NCI-H2196 treated with DMSO at 0.1 percent for 48 hours (cell line): ENCODE measurements around the gene GABPB1.
A peak's percentile ranks its signal among the peaks of the same experiment; 100 is the strongest.
"Not testable (repeated sequence)": the region's sequence is repeated elsewhere in the genome, so short reads cannot be mapped to it uniquely, and the experiment has no call there.

Experiments used
- DNase-seq: peaks from one replicate; lab custom pipeline; 2025; ENCODE audit not compliant: unreplicated experiment; lab: John Stamatoyannopoulos, UW

Gene GABPB1

DNA sequence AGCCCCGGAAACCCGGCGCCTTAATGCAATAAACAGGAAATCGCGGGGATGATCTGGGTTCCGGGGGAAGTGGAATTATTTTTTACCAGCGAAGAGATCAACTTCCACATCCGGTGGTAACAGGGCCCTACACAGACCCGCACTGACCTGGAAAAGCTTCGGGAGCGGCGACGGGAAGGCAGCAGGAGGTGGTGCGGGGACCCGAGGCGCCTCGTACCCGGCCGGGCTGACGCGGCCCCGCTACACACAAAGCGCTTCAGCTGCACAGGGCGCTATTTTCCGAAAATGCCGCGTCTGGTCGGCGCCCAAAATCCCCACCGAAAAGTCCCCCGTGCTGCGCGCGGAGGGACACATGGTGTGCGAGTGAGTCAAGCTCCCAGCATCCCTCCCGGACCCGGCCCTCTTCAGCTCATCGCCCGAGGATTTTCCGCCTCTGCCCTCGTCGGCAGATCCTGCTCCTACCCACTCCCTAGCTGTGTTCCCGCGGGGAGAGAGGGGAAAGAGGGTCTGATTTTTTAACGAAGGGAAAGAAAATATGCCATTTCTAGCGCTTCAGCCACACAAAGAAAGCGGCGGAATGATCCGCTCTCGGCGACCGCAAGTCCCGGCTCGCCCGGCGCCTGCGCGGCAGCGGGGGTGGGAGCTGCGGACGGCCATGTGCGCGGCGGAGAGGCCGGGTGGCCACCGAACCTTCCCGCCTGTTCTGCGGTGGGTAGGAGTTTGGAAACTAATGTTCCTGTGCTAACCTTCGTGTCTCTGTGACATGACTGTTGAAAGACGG is at the start of gene GABPB1:
TSS of gene GABPB1 (minus strand) at position 361 of the 781 bp plus-strand sequence. CDS start 45,400 bp downstream, outside the sequence.
- peak; percentile 52 for DNase-seq

GRCh38 chr15:50391561-50391960 is 36.6 kb upstream of the GABPB1 start:
- DNase-seq, result not testable (repeated sequence)

GRCh38 chr15:50390554-50391264 is 35.7 kb upstream of the GABPB1 start:
- DNase-seq, result no peak

DNA sequence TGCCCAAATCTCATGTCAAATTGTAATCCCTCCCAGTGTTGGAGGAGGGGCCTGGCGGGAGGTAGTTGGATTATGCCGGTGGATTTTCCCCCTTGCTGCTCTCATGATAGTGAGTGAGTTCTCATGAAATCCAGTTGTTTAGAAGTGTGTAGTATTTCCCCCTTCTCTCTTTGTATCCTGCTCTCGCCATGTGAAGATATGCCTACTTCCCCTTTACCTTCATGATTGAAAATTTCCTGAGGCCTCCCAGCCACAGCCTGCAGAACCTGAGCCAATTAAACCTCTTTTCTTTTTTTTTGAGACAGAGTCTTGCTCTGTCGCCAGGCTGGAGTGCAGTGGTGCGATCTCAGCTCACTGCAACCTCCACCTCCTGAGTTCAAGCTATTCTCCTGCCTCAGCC is 27.4 kb upstream of the GABPB1 start:
- not testable (repeated sequence) for DNase-seq

GRCh38 chr15:50381438-50381837 is 26.4 kb upstream of the GABPB1 start:
- no peak for DNase-seq

DNA sequence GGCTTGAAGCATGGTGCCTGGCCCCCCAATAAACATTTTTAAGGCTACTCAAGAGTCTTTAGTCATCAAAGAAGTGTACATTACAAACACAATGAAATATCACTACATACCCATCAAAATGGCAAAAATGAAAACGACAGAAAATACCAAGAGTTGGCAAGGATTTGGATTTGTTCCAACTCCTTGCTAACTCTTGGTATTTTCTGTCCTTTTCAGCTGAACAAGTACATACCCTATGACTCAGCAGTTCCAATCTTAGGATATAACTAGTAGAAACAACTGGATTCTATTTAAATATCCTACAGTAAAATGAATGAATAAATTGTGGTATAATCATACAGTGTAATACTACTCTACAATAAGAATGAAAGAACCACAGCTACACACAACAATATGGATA is 25.1 kb upstream of the GABPB1 start:
- no peak for DNase-seq

DNA sequence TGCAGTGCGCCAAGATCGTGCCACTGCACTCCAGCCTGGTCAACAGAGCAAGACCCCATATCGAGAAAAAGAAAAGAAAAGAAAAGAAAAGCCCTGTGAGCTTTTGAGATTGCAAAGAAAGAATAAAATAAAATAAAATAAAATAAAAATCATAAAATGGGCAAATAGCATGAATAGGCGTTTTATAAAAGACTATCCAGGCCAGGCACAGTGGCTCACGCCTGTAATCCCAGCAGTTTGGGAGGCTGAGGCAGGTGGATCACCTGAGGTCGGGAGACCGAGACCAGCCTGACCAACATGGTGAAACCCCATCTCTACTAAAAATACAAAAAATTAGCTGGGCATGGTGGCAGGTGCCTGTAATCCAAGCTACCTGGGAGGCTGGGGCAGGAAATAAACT is 24.4 kb upstream of the GABPB1 start:
- not testable (repeated sequence) for DNase-seq

DNA sequence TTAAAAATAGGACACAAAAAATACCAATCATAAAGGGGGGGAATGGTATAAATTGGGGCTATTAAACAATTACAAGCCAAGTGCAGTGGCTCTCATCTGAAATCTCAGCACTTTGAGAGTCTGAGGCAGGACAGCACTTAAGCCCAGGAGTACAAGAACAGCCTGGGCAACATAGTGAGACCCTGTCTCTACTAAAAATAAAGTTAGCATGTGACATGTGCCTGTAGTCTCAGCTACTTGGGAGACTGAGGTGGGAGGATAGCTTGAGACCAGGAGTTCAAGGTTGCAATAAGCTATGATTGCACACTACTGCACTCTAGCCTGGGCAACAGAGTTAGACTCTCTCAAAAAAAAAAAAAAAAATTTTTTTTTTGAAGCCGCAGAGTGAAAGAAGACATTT is 23.8 kb upstream of the GABPB1 start:
- DNase-seq, result no peak

DNA sequence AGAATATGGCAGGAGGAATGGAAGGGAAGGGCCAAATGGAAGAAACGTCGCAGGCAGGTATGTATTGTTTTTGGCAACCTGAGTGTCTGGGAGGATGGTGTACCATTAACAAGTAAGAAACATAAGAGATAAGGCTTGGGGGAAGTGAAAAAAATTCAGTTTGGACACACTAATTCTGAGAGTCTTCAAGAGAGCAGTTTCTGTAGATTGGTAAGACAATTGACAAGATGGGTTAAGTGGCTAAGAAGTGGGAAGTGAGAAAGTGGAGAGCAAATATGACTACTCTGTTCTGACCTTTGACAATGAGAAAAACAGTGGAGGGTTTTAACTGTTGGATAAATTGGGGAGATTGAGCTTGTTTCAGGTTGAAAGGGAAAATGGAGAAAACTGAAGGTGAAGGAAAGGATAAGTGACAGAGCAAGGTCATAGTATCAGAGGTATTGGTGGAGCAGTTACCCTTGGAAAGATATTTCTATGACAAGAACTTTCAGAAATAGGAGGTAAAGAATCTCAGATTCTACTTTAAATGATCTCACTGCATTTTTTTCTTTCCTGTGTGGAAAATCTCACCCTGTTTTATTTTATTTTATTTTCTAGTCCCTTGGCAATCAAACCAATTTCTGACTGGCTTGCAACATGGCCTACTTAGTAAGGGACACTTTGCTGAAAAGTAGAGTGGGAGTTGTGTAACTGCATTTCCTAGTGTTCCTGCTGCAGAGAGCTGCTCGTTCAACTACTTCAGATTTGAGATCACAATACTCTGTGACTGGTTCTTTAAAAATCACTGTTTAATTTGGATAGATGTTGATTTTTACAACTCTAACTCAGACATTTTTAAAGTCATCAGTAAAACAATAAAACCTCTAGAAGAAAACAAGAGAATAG is 23.1 kb upstream of the GABPB1 start:
- DNase-seq, result no peak

- DNase-seq, result not testable (repeated sequence)
These were observed 14.6 kb upstream of the GABPB1 start for GRCh38 chr15:50369564-50369963.

DNA sequence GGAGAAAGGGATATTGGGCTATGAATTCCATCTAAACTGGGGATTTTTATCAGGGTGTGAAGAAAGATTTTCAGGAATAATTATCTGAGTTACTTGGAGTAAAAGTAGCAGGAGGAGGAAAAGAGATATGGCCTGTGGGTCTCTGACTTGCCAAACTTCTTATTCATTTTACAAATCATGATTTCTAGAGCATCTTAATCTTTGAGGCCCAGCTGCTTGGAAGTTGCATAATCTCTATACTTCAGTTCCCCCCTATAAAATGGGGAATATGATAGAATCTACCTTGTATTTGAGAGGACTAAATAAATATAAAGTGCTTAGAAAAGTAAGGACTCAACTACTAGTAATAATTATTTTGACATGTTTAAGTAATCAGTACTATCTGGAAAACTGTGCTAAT is 11.0 kb upstream of the GABPB1 start:
- DNase-seq, result no peak

- DNase-seq, result no peak
These were observed 10.6 kb upstream of the GABPB1 start for GRCh38 chr15:50365570-50365969.

GRCh38 chr15:50363612-50364011 is 8.6 kb upstream of the GABPB1 start:
- no peak for DNase-seq

DNA sequence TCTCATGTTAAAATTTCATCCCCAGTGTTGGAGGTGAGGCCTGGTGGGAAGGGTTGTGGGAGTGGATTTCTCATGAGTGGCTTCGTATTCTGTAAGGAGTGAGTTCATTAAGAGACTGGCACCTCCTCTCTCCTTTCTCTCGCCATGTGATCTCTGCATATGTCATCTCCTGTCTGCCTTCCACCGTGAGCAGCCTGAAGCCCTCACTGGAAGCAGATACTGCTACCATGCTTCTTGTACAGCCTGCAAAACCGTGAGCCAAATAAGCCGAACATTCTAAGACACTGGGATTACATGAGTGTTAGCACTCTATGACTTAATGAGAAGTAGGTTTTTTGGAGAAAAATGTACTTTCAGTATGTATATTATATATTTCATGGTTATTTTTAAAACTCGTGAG is 6.8 kb upstream of the GABPB1 start:
- no peak for DNase-seq

DNA sequence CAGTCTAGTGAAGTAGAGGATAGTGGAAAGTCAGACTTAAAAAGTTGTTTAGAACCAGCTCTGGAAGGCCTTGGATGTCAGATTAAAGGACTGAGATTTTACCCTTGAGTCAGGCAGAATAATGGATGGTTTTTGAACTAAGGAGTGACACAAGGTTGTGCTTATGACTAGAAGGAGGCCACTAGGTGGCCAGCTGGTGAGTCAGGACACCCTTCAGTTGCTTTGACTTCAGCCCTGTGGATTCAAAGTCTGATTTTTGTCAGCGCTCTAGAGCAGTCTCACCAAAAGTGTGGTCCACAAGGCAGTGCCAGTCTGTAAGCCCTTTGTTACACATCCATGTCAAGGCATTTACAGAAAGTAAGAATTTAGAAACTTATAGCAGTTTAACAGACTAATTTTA is 3.8 kb upstream of the GABPB1 start:
- no peak for DNase-seq

DNA sequence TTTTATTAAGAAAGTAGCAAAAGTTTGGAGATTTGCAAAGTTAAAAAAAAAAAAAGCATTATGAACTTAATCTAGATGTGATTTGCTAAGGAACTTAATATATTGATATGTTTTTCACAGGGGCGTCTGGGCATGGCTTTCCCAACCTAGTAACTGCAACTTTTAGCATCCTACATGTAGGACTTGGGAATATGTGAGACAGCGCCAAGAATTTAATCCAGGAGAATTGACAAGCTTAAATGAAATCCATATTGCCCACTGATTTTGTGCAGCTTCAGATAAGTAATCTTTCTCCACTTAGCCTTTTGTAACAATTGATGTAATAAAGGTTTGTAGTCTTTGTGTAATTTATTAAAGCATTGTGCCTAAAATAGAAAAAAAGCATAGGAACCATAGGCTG is 982 bp upstream of the GABPB1 start:
- no peak for DNase-seq

DNA sequence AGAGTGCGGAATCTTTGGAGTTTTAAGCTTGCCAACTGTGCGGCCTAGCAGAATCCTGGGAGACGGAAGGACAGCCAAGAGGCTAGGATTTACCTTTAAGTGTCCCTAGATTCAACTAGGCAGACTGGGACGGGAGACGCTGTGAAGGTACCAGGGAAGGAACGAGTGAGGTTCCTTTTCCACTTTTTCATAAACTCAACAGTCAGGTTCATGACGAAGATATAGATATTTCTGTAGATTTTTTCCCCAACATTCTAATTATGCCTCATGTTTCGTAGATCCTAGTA is 564 bp upstream of the GABPB1 start:
- DNase-seq, result no peak

- no peak for DNase-seq
These were observed 792 bp downstream of the GABPB1 start for GRCh38 chr15:50353975-50354837.

GRCh38 chr15:50353251-50353974 is 1.6 kb downstream of the GABPB1 start:
- no peak for DNase-seq

GRCh38 chr15:50350621-50351020 is 4.4 kb downstream of the GABPB1 start:
- no peak for DNase-seq
